Esophagus squamous epithelium (tissue), 4 donors: ENCODE results near the gene HMCN2.

Source experiments
- CTCF ChIP-seq, 6 experiments: fragments of 450-650 bp in 4 of 6; fragments of 200-600 bp in 2 of 6; sonication (generic) in 2 of 6; IDR thresholded peaks; one replicate each; pipeline ENCODE4 v1.5.1; 2016 to 2019; ENCODE audit warnings: antibody characterized with exemption in 6 of 6, mild to moderate bottlenecking in 4 of 6, moderate library complexity in 4 of 6
- POLR2A ChIP-seq, 4 donors: fragments of 450-650 bp; IDR thresholded peaks; one replicate each; pipeline ENCODE4 v1.6.1; 2017; ENCODE audit warnings: antibody characterized with exemption in 4 of 4, mild to moderate bottlenecking in 4 of 4, moderate library complexity in 3 of 4

- TF ChIP-seq POLR2A (IDR thresholded peaks at IDR 0.05) (no peak), CTCF (IDR thresholded peaks at IDR 0.05) (no peak)
Observed at GRCh38 chr9:130226112-130226511, 39.4 kb upstream of the HMCN2 start.
